Tongue (tissue), 2 donors: ENCODE measurements around the gene CD200. TPM values are rescaled to one million over a fixed set of nuclear protein-coding genes. Genes with fewer than 3 reads are reported as not detected.
A peak's percentile ranks its signal among the peaks of the same experiment; 100 is the strongest.

Source experiments
- DNase-seq: peaks from one replicate; pipeline ENCODE4 v3.0.0-alpha.2; 2015
- total RNA-seq: library from RNA; depleted of rRNA; stranded (reverse); fragments of >200 nt; gene quantifications from one replicate; pipeline ENCODE4 v1.2.3, GENCODE V29; 2014

CD200 gene
- total RNA-seq, 1 donor from 2014 or later: 10.2 TPM

DNA sequence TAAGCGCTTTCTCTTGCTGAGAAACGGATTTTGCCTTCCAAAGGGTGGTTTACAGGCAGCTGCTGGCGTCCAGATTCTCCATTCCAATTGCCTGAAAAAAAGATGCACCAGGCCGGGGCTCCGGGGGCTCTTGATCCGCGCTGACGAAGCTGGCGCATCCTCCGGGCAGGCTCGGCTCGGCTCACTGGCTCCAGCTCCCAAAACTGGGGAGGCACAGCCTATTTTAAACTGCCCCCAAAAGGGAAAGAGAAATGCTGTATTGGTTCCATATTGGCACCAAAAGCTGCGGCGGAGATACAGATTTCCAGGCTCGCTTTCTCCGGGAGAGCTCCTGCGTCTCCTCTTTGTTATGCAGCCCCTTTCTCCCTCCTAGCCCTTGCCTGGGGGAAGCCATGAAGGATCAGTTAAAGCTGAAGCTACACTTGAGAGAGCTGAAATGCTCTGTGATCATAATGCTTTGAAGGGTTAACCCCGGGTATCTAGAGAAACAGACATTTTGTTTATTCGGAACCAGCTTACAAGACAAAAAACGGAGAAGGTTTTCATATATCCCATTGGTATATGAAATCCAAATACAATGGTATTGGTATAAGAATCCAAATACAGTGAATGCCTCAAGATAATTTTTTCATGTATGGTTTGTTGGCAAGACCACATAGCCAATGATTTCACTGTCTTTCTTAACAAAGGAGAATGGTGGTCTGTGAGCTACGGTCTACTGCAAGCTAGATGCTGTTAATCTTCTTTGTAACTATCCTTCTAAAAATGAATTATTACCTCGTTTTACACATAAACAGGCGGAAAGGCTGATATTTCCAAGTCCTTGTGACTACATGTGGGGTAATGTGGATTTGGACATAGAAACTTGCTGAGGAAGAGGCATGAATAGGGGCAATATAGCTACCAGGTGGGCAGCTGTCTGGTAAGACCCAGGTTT is 693 bp downstream of the CD200 start:
- DNase-seq: peak; percentile 86

DNA sequence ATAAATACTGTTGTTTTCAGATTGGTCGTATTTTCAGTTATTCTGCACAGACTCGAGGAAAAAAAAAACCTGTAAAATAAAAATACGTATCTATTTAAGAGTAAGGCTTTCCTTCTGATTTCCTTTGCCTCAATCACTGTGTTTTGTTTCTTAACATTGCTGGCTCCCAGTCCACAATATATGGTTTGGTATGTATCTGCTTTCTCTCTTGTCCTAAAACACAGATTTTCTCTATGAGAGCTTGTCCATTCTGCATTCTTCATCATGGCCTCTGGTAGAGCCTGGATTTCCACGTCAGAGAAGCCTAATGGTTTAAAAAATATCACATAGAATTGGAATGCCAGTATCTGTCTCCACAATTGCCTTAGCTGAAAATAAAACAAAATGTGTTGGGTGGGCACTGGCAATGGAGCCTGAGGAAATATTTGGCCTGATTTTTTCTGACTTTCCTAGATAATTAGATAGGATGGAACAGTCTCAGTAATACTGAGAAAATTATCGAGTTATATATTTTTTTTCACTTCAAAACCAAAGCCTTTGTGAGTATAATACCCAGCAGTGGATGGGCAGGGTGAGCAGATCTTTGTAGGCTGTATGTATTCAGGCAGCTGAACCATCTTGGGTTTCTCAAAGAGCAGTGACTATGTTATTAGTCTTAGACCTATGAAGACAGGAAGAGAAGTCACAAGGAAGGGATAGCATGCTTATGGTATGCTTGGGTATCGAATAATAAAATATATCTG is 1.9 kb downstream of the CD200 start:
- peak; percentile 63 for DNase-seq

DNA sequence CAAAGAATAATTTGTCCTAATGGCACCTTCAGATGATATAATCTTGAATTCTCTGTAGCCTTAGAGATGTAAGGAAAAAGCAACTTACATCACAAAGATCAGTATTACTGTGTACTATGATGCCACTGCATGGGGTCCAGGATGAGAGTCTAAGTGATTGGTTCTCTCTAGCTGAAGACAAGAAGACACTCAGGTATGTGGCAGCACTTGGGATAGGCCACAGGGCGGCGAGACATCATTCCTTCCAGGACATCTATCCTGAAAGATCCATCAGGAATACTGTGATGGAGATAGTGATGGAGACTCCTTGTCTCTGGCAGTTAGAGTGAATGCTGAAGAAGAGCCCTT is 2.5 kb downstream of the CD200 start:
- DNase-seq: no peak

DNA sequence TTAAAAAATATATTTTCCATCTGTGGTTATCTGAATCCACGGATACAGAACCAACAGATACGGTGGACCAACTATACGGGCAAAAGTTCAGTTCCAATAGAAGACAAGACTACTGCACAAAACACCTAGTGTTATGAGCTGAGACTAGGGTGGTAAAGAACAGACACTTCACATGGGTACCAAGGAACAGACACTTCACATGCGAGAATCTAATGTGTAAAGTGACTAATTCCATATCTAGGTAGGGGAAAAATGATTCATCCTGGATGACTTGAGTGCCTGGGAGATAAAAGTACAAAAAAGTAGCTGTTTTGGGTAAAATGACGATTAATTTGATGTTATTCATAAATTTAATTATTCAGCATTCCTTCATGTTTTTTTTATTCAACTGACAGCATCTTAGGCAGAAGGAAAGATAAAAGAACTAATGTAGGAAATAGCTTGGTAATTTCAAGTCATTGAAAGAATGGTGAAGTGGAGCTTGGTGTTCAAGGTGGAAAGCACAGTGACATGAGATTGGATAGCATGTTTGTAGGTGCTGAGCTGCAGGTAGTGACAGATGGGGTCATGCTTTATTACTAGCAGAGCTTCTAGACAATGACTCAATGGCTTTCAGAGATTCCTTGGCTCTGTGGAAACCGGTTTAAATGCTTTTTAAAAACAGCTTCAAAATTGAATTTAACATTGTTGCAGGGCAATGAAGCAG is 5.2 kb downstream of the CD200 start:
- DNase-seq: no peak

DNA sequence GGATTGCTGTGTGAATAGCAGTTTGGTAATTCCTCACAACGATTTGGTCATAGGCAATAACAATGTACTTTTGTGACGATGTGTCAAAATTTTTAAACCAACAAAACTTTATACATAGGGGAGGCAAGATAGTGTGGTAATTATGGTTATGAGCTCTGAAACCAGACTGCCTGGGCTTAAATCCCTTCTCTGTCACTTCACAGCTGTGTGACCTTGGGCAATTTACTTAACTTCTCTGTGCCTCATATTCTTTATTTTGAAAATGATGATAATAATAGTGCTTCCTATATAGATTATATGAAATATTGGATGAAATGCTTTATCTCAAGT is 5.7 kb downstream of the CD200 start:
- no peak for DNase-seq

DNA sequence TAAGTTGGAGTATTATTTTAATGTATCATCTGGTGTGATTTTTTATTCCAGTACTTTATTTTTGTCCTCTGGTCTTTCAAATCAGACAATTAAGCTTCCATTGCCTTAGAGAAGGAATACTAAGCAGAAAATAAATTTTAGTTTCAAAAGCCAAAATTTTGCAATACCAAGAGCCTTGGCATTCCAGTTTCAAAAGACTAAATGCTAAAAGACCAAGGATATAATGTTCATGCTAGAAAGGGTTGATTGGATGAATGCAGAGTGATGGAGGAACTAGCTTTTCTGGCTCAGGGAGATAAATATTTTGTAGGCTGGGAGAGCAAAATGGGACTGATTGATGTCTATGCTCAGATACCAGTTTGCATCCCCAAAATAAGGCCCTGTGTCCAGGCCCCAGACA is 6.2 kb downstream of the CD200 start:
- DNase-seq: no peak

DNA sequence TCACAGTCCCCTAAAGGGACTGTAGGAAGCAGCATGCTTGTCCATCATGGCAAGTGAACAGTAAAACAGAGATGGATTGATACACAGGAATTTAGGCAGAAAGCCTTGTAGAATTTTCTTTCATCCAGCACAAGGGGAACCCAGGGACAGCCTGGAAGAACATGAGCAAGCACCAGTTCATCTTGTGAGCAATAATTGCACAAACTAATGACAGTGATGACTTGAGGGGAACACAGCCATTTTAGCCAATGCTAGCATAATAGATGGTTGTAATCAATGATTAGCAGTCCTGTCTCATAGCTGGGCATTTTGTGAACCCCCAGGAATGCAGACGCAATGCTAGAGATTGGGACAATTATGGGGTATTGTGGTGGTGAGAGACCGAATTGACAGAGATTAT is 6.7 kb downstream of the CD200 start:
- DNase-seq: no peak

DNA sequence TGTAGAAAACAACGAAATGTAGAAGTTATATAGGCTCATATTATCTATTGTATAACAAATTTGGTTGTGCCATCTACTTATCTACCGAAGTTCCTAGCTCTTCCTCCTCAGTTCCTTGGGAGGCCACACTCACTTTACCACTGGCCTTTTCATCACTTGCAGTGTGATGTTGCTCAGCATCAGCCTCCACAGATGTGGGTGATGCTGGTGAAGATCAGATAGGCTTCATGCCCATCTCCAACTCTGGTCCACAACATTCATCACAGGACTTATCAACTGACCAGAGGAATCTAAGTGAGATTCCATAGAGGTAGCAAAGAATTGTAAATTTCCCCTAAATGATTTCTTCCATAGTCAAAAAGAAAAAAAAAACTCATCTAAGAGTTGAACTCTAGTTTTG is 8.4 kb downstream of the CD200 start:
- DNase-seq: no peak

DNA sequence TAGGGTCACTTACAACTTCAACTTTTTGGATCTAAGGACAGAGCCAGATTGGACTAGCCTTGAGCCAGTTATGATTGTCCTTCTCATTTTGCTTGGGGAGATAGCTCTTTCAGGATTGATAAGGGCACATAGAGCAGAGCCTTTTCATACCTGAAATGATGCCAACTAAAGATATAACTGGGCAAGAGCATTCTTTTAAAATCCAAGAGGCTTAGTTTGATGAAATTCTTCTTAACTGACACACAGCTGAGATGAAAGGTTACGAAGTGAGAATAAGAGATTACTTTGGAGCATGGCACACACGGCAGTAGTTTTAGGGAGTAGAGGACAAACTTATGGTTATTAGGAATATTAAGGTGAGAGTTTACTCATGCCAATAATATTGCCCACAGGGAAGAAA is 12.7 kb downstream of the CD200 start:
- no peak for DNase-seq

DNA sequence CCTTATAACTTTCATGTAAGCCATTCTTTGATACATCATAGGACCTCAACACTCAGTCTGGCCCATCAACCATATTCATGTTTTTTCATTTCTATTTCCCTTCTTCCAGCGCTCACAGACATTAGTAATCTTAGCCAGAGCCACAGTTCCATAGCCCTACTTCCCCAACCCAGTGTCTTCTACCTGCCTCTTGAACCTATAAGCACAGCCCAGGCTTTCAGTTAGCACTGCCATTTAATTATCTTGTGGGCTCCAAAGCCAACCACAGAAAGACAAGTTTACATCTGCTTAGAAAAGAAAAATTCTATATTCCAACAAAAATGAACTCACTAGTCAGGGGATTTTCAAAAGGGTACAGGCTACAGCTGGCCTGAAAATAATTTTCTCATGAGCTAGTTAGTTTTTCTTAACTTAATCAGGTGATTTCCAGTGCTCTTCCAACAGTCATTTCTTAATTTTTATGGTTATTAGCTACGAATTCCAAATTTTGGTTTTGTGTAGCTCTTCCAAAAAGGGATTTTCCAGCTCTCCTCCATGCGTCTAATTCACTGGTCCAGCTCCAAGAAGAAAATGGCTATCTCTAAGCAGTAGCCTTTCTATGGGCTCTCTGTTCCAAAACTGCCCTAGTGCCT is 13.7 kb downstream of the CD200 start:
- DNase-seq: peak; percentile 62

DNA sequence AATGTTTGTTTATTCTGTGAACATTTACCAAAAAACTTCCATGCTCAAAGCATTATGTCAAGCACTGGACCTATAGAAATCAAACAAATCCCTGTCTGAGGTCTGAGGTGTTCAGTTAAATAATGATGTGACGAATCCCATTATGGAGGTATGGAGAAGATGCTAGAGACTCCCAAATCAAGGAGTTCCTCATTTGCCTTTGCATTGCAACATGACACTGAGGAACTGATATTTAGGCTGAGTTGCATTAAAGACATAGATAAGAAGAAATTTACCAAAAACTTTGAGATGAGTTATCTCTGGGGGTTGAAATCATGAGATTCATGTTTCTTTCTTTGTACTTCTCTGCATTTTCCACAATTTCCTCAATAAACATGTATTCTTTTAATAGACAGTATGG is 16.0 kb downstream of the CD200 start:
- DNase-seq: no peak

DNA sequence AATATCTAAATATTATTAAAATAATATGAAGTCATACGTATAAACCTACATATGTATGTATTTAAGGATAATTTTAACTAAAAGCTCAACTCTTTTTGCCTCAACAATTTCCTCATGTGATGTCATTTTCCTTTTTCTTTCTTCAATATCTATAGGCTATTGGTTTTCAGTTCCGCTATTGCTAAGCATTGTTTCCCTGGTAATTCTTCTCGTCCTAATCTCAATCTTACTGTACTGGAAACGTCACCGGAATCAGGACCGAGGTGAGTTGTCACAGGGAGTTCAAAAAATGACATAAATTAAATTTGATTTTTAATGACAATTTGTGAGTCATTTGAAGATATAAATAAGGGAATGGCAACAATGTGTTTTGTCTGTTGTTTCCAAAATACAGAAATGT is 16.6 kb downstream of the CD200 start:
- DNase-seq: no peak

DNA sequence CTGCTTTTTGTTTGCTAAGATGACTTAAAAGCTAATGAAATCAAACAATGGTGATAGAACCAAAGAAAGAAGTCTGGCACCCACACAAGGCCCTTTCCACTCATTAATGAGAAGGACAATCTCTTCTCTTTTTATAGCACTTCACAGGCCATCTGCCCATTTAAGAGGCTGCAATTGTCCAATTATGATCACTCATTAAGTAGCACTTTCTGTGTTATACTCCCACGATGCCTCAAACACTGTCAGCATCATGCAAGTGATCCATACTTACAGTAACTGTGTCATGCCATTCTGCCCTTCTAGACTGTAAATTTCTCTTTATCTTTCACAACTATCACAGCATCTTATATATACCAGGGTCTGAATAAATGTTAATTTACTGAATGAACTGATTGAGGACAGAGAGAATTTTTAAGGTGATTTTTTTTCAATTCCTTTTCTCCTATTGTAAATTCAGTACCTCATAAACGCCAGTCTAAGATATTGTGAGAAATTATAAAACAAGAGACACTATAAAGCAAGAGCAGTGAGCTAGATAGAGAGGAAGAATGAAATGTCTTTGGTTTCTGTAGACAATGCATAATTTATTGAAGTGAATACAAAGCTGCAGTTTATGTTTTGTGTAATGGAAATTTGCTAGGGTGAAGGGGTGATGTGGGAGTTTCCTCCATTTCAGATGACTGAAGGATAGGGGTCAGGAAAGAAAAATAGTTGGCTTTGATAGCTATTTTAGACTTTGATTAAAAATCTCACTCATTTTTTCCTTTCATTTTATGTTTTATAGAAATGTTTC is 17.3 kb downstream of the CD200 start:
- no peak for DNase-seq

DNA sequence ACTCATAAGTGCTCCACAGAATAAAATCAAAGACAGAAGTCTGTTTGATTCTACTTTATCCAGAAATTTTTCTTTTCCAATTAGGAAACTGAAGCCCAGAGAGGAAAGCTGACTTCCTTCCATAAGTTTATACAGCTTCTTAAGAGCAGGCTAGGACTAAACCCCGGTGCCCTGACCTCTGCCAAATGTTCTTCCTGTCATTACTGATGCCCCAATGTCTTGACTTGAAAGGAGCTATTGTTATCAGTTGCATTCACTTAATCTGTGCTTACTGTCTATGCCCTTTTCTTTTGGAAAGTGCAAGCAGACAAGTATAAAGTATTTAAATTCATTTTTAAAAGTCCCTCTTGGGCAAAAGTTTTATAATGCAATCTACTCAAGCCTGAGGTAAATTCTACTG is 18.1 kb downstream of the CD200 start:
- no peak for DNase-seq

DNA sequence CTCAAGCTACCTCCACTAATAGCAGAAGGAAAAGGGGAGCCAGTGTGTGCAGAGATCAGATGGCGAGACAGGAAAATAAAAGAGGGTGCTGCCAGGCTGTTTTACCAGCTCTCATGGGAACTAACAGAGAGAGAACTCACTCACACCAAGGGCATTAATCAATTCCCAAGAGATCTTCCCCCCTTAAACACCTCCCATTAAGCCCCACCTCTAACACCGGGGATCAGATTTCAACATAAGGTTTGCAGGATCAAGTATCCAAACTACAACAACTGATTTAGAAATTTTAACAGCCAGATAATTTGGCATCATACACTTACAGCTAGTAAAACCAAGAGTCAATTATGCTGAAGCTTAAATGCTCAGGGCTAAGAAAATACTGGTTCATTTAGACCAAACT is 18.9 kb downstream of the CD200 start:
- DNase-seq: no peak

DNA sequence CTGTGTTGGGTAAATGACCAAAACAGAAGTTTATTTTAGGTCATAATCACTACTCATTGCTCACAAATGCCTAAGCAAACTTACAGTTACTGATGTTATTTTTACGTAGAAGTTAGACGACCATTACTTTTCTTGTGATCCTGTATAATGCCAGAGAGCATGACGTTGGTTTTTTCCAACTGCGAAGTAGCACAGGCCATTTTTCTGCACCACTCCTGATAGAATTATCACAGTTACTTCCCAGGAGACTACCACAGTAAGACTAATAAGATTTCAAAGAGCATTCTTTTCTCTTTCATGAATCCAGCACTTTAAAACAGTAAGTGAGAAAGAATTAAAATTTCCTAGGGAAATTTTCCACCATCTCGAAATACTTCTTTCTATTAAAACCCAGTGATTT is 19.8 kb downstream of the CD200 start:
- DNase-seq: no peak

DNA sequence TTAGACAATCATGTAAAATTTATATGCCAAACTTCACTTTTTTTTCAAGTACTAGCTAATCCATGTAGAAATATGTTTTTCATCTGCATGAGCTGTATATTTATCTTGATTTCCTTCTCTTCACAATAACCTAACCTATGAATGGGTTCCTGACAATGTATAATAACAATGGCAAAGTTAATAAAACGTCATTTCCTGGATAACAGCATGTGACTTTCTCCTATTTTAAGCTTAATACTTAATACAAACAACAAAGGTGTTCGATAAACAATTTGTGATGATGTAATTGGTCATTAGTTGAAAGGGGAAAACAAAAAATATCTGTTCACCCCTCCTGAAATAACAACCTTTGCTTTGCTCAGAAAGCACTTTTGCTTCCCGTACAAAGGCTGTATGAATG is 20.4 kb downstream of the CD200 start:
- no peak for DNase-seq

DNA sequence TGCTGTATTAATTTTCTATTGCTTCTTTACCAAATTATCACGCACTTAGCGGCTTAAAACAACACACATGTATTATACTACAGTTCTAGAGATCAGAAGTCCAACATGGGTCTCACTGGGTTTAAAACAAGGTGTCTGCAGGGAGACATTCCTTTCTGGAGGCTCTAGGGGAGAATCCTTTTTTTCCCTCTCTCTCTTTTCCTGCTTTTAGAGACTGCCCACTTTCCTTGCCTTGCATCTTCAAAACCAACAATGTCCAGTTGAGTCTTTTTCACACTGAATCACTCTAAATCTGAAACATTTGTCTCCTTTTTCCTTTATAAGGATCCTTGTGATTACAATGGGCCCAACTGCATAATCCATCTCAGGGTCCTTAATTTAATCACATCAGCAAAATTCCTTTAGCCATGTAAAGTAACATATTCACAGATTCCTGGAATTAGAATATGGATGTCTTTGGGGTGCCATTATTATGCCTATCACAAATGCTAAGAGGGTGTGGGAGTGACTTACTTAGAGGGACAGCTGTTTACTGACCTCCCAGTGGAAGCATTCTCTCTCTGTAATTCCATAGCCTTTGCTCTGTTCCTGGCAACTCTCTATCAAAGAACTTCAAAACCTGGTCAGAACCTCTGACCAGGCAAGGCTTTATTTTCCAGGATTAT is 21.8 kb downstream of the CD200 start:
- DNase-seq: no peak

DNA sequence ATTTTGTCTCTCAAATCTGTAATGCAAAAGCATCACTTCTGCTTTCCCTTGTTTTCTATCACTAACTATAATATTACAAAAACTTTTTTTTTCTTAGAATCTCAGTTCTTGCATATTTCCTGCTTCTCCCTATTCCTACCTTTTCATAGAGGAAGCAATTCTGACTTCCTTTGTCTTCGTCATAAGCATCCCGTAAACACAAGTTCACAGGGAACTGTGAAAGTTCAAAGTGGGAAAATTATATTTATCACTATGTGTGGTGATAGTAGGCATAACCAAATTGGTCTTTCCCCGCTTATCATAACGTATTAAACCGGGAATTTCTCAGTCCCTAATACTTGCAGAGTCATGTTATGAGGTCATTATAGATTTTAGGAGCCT is 22.3 kb downstream of the CD200 start:
- no peak for DNase-seq

DNA sequence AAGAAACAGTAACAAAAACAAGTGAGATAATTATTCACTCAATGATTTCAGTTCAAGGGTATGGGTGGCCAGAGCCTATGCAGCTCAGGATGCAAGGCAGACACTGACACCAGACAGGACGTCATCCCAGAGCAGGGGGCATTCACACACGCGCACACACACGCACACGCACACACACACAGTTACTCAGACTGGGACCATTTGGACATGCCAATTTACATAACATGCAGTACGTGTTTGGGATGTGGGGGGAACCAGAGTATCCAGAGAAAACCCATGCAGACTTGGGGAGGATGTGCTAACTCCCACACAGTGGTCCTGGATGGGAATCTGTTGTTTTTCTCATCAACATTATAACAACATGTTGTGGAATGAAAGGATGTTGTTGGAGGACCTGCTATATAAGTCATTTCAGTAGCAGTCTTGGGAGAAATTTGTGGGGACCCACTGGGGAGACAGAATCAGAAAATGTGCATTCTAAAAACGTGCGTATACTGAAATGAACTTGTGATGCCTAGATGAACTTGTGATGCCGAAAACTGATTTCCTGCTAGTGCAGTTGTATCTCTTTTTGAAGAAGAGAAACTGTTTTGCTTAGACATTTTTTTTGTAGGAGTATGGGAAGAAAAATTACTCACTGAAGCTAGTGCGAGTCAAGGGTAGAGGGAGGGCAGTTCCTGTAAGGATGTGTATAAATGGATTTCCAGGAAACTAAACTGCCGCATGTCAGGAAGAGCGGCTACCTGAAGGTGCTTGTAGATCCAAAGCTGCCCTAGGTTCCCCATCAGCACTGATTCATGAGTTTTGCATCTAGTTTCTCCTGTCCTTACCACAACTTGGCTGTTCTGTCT is 25.2 kb downstream of the CD200 start:
- DNase-seq: no peak
